OCI-LY1 (cell line): ENCODE measurements around the gene MYEF2.

Experiments used
- CTCF ChIP-seq: fragments of 200-600 bp; sonication (generic), shearing (Covaris generic); IDR thresholded peaks from 2 replicates; pipeline ENCODE4 v1.5.1; 2017; ENCODE audit warnings: mild to moderate bottlenecking, antibody characterized with exemption, low read length, moderate library complexity, mixed read lengths
- EZH2 ChIP-seq: fragments of 200-600 bp; sonication (generic), shearing (Covaris generic); IDR thresholded peaks from 2 replicates; pipeline ENCODE4 v1.8.0; 2017; ENCODE audit warnings: borderline replicate concordance, mixed run types, mild to moderate bottlenecking, antibody characterized with exemption, low read length, moderate library complexity, mixed read lengths

GRCh38 chr15:48225771-48226170 lies 47.7 kb upstream of the MYEF2 start:
- TF ChIP-seq CTCF = no peak
- TF ChIP-seq EZH2 = no peak
